Measurements from ENCODE around the gene OLFML3. TPM values are rescaled to one million over a fixed set of nuclear protein-coding genes. Genes with fewer than 3 reads are reported as not detected.

The OLFML3 gene
- total and polyA plus RNA-seq, 2 donors (not counting 1 experiment from before 2014, with no cell fraction given) = 0.32 TPM; not detected in 1

DNA sequence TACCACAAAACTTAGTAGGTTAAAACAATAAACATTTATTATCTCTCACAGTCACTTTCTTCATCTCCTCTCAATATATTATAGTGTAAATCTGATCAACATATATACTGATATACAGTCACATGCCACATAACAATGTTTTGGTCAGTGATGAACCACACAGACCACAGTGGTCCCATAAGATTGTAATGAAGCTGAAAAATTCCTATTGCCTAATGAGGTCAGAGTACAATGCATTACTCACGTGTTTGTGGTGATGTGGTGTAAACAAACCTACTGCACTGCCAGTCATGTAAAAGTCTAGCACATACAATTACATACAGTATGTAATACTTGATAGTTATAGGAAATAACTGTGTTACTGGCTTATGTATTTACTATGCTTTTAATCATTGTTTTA lies 30.1 kb downstream of the OLFML3 start:
- Mint-ChIP-seq H3K27ac (no peak overlapping the region), H3K27me3 (peaks cover 17% of the 10 kb centered on the region), H3K4me1 (no peaks in the 10 kb centered on the region), H3K9me3 (ENCODE audit: insufficient read depth) (no peaks in the 10 kb centered on the region), H3K4me3 (no peak overlapping the region)
- TF ChIP-seq, protein P1, sequence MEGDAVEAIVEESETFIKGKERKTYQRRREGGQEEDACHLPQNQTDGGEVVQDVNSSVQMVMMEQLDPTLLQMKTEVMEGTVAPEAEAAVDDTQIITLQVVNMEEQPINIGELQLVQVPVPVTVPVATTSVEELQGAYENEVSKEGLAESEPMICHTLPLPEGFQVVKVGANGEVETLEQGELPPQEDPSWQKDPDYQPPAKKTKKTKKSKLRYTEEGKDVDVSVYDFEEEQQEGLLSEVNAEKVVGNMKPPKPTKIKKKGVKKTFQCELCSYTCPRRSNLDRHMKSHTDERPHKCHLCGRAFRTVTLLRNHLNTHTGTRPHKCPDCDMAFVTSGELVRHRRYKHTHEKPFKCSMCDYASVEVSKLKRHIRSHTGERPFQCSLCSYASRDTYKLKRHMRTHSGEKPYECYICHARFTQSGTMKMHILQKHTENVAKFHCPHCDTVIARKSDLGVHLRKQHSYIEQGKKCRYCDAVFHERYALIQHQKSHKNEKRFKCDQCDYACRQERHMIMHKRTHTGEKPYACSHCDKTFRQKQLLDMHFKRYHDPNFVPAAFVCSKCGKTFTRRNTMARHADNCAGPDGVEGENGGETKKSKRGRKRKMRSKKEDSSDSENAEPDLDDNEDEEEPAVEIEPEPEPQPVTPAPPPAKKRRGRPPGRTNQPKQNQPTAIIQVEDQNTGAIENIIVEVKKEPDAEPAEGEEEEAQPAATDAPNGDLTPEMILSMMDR (IDR thresholded peaks at IDR 0.05) = no peak
- no peak for TF ChIP-seq EZH2 (IDR thresholded peaks at IDR 0.05; ENCODE audit: borderline replicate concordance, insufficient read depth, low read depth, low read length, poor library complexity, severe bottlenecking)
- Histone ChIP-seq H3K4me2 (replicated peaks; ENCODE audit: low read depth, low read length, poor library complexity, severe bottlenecking) (no peak overlapping the region), H3K36me3 (replicated peaks in 1 of 2; ENCODE audit: control extremely low read depth in 1 of 2, control insufficient read depth in 1 of 2, extremely low read depth in 1 of 2, insufficient read depth in 2 of 2, low read length in 1 of 2) (no peaks in the 10 kb centered on the region), H3K9me3 (ENCODE audit: control extremely low read depth in 1 of 3, control insufficient read depth in 2 of 3, insufficient read depth in 1 of 3, low read length in 2 of 3) (peaks cover 0 to 10% (median 0%) of the 10 kb centered on the region in 3 donors), H3K27ac (ENCODE audit: low read length in 2 of 2) (no peak overlapping the region), H3K27me3 (replicated peaks in 1 of 4; ENCODE audit: control extremely low read depth in 1 of 4, control insufficient read depth in 3 of 4, insufficient read depth in 4 of 4, low read length in 3 of 4) (peaks cover 0 to 4% (median under 1%) of the 10 kb centered on the region in 4 experiments), H3K4me1 (ENCODE audit: control insufficient read depth in 2 of 2, insufficient read depth in 2 of 2, low read length in 2 of 2) (no peaks in the 10 kb centered on the region), H4K20me1 (ENCODE audit: control insufficient read depth, insufficient read depth, low read length, poor library complexity, severe bottlenecking) (no peaks in the 10 kb centered on the region), H2AFZ (ENCODE audit: insufficient read depth, low read depth, low read length, poor library complexity, severe bottlenecking) (no peak overlapping the region), H3K4me3 (ENCODE audit: control extremely low read depth in 1 of 5, extremely low read depth in 1 of 5, insufficient read depth in 1 of 5, low read depth in 2 of 5, low read length in 4 of 5) (no peak overlapping the region), H3K79me2 (ENCODE audit: control insufficient read depth, insufficient read depth, low read length) (no peaks in the 10 kb centered on the region), H3K9ac (ENCODE audit: low read length) (no peak overlapping the region)
- WGBS (ENCODE audit: insufficient coverage) = no CpG with 5 or more reads among the region's 1 CpG
- DNase-seq = no peak
- intact Hi-C loops (cut with micrococcal nuclease) = no loop called here
- ATAC-seq (ENCODE audit: low read depth) = no peak
- ChIA-PET POLR2A (no interaction called here), CTCF (interaction anchor here (0.9 kb wide), 1 partner anchor 31 kb away, joined by 3 read pairs; no protein-coding TSS in a partner anchor)

DNA sequence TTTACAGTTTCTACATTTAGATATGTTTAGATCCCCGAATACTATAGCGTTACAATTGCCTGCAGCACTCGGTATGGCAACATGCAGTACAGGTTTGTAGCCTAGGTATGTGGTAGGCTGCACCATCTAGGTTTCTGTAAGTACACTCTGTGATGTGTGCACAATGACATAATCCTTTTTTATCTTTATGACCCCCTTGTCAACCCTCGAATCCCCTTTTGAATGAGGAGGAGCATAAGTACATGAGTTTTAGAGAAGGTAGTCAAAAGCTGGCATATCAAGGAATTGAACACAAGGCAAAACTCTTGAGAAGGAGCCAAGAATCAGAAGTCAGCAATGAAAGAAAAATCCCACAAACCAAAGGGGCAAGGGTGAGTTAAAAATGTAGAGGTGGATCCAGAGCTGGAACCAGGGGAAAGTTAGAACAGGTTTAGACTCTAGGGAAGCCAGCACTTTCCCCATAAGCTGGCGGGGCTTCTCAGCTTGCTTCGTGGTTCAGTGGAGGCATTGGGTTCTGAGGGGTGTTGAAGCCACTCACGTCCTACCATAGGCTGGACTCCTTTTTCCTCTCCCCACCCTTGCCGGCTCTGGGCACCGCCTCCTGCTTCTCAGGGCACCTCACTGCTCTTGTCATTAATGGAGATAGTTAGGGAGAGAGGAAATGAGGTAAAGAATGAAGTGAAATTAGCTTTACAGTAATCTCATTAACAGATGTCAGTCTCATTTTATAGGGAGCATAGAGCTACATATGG lies 31.3 kb downstream of the OLFML3 start:
- TF ChIP-seq, protein P1 (IDR thresholded peaks at IDR 0.05) = no peak
- no peak for TF ChIP-seq EZH2 (IDR thresholded peaks at IDR 0.05; ENCODE audit: borderline replicate concordance, insufficient read depth, low read depth, low read length, poor library complexity, severe bottlenecking)
- peaks cover 9% of the 10 kb centered on the region for H3K27me3 Mint-ChIP-seq
- no peaks in the 10 kb centered on the region for H4K20me1 ChIP-seq (ENCODE audit: control insufficient read depth, insufficient read depth, low read length, poor library complexity, severe bottlenecking)
- no peak overlapping the region for H3K4me3 ChIP-seq (ENCODE audit: control extremely low read depth in 1 of 5, extremely low read depth in 1 of 5, insufficient read depth in 1 of 5, low read depth in 2 of 5, low read length in 4 of 5)
- CTCF ChIA-PET = no interaction called here
- H3K27ac Mint-ChIP-seq = no peak overlapping the region
- DNase-seq = no peak
- H3K4me1 Mint-ChIP-seq = no peaks in the 10 kb centered on the region
- peaks cover 0 to 8% (median 3%) of the 10 kb centered on the region in 4 experiments for H3K27me3 ChIP-seq (replicated peaks in 1 of 4; ENCODE audit: control extremely low read depth in 1 of 4, control insufficient read depth in 3 of 4, insufficient read depth in 4 of 4, low read length in 3 of 4)
- H3K4me1 ChIP-seq (ENCODE audit: control insufficient read depth in 2 of 2, insufficient read depth in 2 of 2, low read length in 2 of 2) = no peaks in the 10 kb centered on the region
- no peak overlapping the region for H3K4me2 ChIP-seq (replicated peaks; ENCODE audit: low read depth, low read length, poor library complexity, severe bottlenecking)
- no peak overlapping the region for H3K4me3 Mint-ChIP-seq
- H2AFZ ChIP-seq (ENCODE audit: insufficient read depth, low read depth, low read length, poor library complexity, severe bottlenecking) = no peak overlapping the region
- no peak for ATAC-seq (ENCODE audit: low read depth)
- H3K9me3 ChIP-seq (ENCODE audit: control extremely low read depth in 1 of 3, control insufficient read depth in 2 of 3, insufficient read depth in 1 of 3, low read length in 2 of 3) = peaks cover 0 to 9% (median 0%) of the 10 kb centered on the region in 3 donors
- H3K79me2 ChIP-seq (ENCODE audit: control insufficient read depth, insufficient read depth, low read length) = no peaks in the 10 kb centered on the region
- intact Hi-C loops (cut with micrococcal nuclease) = no loop called here
- no peak overlapping the region for H3K27ac ChIP-seq (ENCODE audit: low read length in 2 of 2)
- POLR2A ChIA-PET = no interaction called here
- no CpG with 5 or more reads among the region's 9 CpGs for WGBS (ENCODE audit: insufficient coverage)
- no peaks in the 10 kb centered on the region for H3K9me3 Mint-ChIP-seq (ENCODE audit: insufficient read depth)
- no peak overlapping the region for H3K9ac ChIP-seq (ENCODE audit: low read length)
- H3K36me3 ChIP-seq (replicated peaks in 1 of 2; ENCODE audit: control extremely low read depth in 1 of 2, control insufficient read depth in 1 of 2, extremely low read depth in 1 of 2, insufficient read depth in 2 of 2, low read length in 1 of 2) = no peaks in the 10 kb centered on the region

Measured in B cell (primary cell).